ENCODE data around the gene CCNJL.
A peak's percentile ranks its signal among the peaks of the same experiment; 100 is the strongest.

The CCNJL gene

DNA sequence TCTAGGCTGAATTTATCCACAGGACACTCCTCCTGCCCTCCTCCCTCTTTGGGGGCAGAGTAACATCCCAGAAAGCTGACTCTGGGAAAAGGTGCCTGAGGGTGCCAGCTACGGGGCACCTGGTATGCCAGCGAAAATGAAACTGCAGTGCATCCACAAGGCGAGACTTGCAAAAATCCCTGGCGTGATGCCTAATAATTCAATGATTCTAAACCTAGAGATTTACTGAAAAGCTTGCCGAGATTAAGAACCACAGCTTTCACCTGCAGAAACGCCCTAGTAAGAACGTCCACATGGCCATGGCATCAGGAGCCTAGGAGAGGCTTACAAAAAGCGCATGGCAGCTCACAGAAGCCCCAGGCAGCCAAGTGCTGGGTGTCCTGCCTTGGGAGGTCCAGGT lies 20.9 kb downstream of the CCNJL start:
- FAIRE-seq (no peak), DNase-seq (ENCODE audit: insufficient read length, low spot score) (no peak)
- no peak for TF ChIP-seq POLR2A (IDR thresholded peaks at IDR 0.05; ENCODE audit: low read depth, low read length)

DNA sequence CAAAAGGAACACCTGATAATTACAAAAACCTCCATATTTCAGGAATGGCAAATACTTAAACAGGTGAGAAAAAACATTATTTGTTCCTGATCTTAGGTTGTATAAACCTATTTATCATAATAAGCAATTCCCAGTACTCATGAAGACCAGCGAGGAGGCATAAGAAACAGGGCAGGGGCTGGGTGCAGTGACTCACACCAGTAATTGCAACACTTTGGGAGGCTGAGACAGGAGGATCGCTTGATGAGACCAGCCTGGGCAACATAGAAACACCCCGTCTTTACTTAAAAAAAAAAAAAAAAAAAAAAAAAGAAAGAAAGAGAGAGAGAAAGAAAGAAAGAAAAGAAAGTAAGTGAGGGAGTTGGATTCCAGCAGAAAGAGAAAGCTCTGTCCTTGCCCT lies 21.6 kb downstream of the CCNJL start:
- DNase-seq (ENCODE audit: insufficient read length, low spot score) (no peak), FAIRE-seq (no peak)
- TF ChIP-seq POLR2A (IDR thresholded peaks at IDR 0.05; ENCODE audit: low read depth, low read length) = no peak

DNA sequence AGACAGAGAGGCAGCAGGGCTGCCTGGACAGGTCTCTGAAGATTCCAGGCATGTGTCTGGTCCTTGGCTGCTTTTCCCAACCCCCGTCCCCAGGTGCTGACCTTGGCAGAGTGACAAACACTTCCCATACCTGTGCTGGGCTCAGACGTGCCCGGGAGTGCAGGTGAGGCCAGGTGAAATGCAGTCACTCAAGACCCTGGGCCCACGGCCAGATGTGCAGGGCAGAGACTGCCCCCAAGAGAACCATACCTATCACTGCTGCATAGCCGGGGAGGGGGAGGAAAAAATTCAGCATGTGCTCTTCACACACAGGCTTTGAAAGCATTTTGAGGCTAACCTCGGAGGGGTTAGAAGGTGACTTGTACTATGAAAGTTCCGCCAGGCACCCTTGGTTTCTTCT lies 22.6 kb downstream of the CCNJL start:
- FAIRE-seq (no peak), DNase-seq (ENCODE audit: insufficient read length, low spot score) (no peak)

DNA sequence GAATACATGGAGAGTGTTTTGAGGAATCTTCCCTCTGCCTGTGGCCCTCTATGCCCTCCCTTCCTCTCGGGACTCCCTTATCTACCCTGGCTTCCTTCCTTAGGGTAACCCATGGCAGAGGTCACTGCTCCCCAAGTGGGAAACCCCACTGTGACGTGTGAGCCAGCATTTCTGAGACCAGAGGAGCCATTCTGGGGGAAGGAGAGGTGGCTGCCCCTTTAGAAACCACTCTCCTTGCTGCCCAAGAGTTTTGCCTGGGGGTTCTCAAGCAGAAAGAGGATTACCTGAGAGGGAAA lies 23.1 kb downstream of the CCNJL start:
- TF ChIP-seq POLR2A (IDR thresholded peaks at IDR 0.05; ENCODE audit: low read depth, low read length) = no peak
- DNase-seq (ENCODE audit: insufficient read length, low spot score) (no peak), FAIRE-seq (no peak)

More for the DNA sequence above, 22.6 kb downstream of the CCNJL start:
- TF ChIP-seq POLR2A (IDR thresholded peaks at IDR 0.05; ENCODE audit: low read depth, low read length) = no peak

DNA sequence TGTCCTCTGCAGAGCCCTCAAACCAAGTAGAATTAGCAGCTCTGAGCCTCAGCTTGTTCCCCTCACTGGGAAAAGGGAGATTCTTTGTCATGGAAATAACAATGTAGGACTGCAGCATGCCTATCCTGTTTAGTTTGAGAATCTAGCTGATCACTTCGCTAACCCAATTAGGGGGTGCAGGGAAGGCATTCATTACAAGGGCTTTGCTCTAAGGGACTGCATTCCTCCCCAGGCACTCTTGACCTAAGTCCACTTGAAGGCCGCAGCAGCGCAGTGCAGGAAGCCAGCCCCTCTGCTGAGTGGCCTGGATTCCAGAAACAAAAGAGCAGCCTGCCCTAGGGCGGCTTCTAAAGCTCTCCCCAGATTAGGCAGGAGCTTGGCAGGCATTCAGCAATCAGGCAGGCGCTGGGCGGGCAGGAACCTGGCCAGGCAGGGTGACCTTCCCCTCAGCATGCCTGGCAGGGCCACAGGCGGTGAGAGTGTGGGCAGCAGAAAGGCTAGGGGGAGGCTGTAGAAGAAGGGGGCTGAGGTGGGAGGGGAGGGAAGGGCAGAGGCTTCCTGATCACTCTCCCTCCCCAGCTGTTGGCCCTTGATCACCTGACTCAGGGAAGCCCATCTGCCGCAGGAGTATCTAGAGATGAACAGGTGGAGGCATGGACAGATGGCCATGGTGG lies 24.8 kb downstream of the CCNJL start:
- peak; percentile 18 for DNase-seq (ENCODE audit: insufficient read length, low spot score)
- no peak for FAIRE-seq
- no peak for TF ChIP-seq POLR2A (IDR thresholded peaks at IDR 0.05; ENCODE audit: low read depth, low read length)

DNA sequence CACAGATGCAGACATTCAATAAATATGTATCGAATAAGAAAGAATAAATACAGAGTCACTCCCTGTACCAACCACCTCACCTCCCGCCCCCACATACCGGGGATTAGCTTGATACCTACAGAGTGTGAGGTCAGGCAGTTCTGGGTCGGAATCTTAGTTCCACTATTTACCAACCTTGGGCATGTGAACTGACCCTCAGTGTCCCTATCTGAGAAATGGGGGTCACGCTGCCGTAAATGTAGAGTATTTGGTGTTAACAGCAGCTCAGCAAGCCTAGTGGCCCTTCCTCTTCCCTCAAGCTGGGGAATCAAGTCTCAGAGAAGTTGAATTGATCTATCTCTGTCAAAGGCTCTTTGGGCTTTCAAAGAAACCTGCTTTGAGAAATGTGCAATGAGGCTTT lies 25.4 kb downstream of the CCNJL start:
- TF ChIP-seq POLR2A (IDR thresholded peaks at IDR 0.05; ENCODE audit: low read depth, low read length) = no peak
- FAIRE-seq = no peak

DNA sequence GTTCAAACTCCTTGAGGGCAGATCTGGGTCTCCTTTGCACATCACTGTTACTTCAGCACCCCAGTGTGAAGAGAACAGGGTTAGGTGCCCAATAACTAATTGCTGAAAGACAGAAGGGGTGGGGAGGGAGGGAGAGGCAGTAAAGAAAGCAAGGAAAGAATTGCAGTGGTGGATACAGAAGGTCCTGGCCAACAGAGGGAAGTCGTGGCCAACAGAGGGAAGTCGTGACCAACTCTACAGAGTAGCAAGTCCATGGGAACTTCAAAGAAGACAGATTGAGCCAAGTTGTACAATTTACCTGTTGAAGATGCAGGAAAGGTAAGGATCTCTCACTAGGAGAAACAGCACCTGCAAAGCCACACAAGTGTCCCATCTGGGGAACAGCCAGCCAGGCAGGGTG lies 27.0 kb downstream of the CCNJL start:
- no peak for TF ChIP-seq POLR2A (IDR thresholded peaks at IDR 0.05; ENCODE audit: low read depth, low read length)
- DNase-seq (ENCODE audit: insufficient read length, low spot score) (no peak), FAIRE-seq (no peak)

More for the DNA sequence above, 25.4 kb downstream of the CCNJL start:
- no peak for DNase-seq (ENCODE audit: insufficient read length, low spot score)

DNA sequence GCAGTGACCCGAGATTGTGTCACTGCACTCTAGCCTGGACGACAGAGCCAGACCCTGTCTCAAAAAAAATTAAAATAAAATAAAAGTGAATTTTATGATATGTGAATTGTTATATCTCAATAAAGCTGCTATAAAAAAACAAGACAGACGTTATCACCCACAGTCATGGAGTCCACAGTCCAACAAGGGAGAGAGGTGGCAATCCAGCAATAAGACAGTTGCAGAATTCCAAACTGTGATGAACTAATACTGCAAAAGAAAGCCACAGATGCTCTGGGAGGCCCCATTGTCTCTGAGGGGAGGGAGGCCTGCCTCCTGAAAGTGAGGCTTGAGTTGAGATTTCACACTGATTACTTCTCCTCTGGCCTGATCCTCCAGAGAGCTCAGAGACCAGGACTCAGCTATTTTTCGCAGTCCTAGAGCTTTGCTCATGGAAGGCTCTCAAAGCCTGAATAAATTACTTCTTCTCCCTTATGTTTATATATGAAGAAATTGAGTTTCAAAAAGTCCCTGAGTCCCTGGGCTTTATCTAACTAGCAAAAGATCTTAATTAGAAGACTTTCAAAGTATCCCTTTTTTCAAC lies 28.0 kb downstream of the CCNJL start:
- FAIRE-seq (no peak), DNase-seq (ENCODE audit: insufficient read length, low spot score) (no peak)
- TF ChIP-seq POLR2A (IDR thresholded peaks at IDR 0.05; ENCODE audit: low read depth, low read length) = no peak

DNA sequence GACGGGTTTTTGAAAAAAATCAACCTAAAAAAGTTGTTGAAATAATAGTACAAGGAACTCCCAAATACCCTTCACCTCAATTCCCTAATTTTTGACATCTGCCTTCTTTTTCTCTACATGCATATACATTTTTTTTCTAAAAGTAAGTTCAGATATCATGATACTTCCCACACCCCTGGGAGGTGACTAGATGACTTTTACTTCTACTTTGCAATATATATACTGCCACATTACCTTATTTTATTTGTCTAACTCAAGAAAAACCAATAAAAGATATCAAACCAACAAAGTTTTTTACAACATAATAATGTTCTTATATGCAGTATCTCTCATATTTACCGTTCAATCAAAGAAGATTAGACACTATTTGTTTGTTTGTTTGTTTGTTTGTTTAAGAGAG lies 31.1 kb downstream of the CCNJL start:
- no peak for TF ChIP-seq POLR2A (IDR thresholded peaks at IDR 0.05; ENCODE audit: low read depth, low read length)
- FAIRE-seq = no peak
- DNase-seq (ENCODE audit: insufficient read length, low spot score) = no peak

DNA sequence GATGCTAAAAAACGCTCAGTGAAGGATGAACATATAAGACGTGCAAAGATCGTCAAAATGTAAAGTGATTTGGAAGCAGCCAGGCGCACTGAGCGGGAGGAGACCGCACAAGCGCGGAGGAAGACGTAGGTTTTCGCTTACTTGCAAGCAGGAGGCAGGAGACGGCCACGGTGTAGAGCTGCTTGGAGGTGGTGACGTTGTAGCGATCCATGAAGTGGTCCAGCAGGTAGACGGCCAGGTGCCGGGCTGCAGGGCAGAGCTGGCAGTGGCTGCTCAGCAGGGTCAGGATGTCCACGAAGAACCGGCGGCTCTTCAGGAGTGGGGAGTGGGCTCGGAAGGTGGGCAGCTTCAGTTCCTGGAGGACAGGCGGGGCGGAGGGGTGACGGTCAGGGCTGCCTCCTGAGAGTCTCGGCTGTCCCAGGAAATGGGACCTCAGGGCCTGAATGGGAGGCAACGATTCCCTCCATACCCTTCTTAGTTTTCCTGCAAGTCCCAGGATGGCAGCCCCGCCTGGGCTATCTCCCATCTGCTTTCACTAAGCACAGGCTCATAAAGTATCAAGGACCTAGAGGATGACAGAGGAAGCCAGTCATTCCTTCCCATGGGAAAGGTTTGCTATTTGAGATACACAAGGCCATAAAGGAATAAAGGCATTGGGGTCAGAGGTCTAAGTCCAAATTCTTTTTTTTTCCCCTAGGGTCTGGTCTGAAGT lies 31.8 kb downstream of the CCNJL start:
- TF ChIP-seq POLR2A (IDR thresholded peaks at IDR 0.05; ENCODE audit: low read depth, low read length) = no peak
- FAIRE-seq (no peak), DNase-seq (ENCODE audit: insufficient read length, low spot score) (no peak)

DNA sequence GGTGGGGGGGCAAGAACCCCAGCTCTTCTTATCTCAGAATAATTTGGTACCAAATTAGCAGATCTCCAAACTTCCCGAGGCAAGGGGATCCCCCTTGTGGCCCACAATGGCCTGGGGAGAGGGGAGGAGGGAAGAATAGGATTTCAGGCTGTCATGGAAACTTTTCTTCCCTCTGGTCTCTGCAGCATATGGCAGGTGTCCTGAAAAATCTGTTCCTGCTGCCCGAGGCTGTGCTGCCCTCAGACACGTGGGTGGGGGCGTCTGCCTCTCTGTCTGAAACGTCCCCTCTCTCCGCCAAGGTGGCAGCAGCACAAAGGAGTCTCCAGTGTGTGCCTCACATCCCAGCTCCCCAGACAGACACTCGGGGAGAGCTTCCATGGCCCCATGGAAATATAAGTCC lies 34.0 kb downstream of the CCNJL start:
- DNase-seq (ENCODE audit: insufficient read length, low spot score) (no peak), FAIRE-seq (no peak)
- no peak for TF ChIP-seq POLR2A (IDR thresholded peaks at IDR 0.05; ENCODE audit: low read depth, low read length)

DNA sequence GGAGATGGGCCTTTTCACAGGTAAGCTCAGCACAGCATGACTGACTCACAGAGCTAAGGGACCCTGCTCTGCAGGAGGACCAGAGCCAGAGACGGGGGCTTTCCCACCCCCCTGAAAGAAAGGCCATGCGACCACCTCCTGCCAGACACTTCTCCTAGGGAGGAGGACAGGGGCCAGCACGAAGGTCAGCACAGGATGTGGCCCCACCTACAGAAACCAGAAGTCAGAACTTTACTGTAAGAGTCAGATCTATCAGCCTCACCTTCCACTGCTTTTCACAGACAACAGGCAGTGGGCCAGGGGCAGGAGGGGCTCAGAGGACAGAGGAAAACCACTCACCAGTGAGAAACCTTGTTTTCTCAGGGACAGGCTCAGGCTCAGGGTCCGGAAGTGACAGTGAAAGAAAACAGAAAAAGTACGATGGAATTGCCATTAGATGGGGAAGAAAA lies 37.9 kb downstream of the CCNJL start:
- DNase-seq (ENCODE audit: insufficient read length, low spot score) (no peak), FAIRE-seq (no peak)
- TF ChIP-seq POLR2A (IDR thresholded peaks at IDR 0.05; ENCODE audit: low read depth, low read length) = no peak

DNA sequence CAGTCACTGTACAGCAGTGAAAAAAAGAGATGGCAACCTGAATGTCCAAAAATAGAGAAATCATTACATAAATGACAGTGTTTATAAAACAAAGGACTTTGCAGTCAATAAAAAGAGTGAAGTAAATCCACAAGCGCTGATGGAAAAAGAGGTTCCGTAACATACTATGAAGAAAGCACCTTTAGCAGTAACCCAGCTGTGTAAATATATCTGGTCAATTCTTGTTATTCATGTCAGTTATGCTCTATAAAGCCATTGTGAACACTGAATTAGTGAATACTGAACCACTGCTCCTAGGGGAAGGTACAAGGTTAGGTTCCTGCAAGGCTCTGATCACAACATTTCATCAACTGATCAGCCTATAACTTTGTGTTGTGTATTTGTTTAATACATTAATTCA lies 39.5 kb downstream of the CCNJL start:
- FAIRE-seq = no peak
- TF ChIP-seq POLR2A (IDR thresholded peaks at IDR 0.05; ENCODE audit: low read depth, low read length) = no peak
- no peak for DNase-seq (ENCODE audit: insufficient read length, low spot score)

DNA sequence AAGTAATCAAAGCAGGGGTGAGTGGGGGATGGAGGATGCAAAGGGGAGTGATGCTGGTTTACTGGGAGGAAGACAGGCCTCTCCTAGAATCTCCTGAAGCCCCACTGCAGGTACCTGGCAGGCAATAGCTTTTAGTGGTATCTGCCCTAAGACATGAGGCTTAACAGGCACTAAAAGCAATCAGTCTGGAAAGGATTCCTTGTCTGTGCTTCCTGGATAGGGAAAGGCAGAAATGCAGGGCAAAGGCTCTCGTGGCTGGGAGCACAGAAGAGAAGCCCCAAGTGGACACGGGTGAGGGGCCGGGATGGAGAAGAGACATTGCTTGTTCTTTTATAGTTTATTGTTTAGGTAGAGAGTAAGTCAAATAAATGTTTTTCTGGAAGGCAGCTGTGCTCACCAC lies 40.1 kb downstream of the CCNJL start:
- FAIRE-seq (no peak), DNase-seq (ENCODE audit: insufficient read length, low spot score) (no peak)
- no peak for TF ChIP-seq POLR2A (IDR thresholded peaks at IDR 0.05; ENCODE audit: low read depth, low read length)

DNA sequence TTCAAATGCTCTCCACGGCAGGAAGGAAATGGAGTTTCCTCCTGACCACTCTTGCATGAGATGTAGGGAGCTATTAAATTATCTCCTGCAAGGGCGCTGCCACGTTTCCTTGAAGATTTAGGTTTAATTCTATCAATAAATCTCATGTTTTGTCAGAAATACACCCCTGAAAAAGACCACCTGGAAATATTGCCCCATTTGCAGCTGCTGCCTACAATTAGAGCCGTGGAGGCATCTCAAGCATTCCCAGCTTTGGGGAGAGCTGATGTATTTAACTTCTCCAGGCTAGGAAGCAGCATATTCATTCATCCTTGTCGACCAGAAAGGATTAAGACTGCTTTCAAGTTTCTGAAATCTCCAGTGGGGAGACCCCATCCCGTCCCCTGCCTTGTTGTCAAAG lies 40.5 kb downstream of the CCNJL start:
- no peak for TF ChIP-seq POLR2A (IDR thresholded peaks at IDR 0.05; ENCODE audit: low read depth, low read length)
- FAIRE-seq (no peak), DNase-seq (ENCODE audit: insufficient read length, low spot score) (no peak)

Measured in H54 (cell line).